Measurements from ENCODE around the gene SLC9C1. TPM values are rescaled to one million over a fixed set of nuclear protein-coding genes. Genes with fewer than 3 reads are reported as not detected.

Gene SLC9C1
- total and polyA plus RNA-seq, 7 donors = 0.01 to 0.32 (median 0.17) TPM; not detected in 2

GRCh38 chr3:112117415-112117814 lies 176.6 kb downstream of the SLC9C1 start:
- WGBS, 3 donors = 82 to 93% (median 87%) methylated on average over 1 of the region's 1 CpG
- no peak for DNase-seq
- no peaks in the 10 kb centered on the region for H3K36me3 ChIP-seq (ENCODE audit: insufficient read depth in 1 of 2, low read depth in 1 of 2)
- no peaks in the 10 kb centered on the region for H3K4me1 ChIP-seq
- no peak for ATAC-seq
- H3K27me3 ChIP-seq (ENCODE audit: insufficient read depth in 3 of 3, low read length in 2 of 3) = no peaks in the 10 kb centered on the region
- no peak for TF ChIP-seq CTCF (IDR thresholded peaks at IDR 0.05)
- H3K9me3 ChIP-seq = no peaks in the 10 kb centered on the region
- H3K4me3 ChIP-seq = no peak overlapping the region
- intact Hi-C loops (cut with DNase I) = loop anchor here in 1 of 2 donors (10.0 kb wide), 1 partner anchor 417 kb away; no protein-coding TSS in a partner anchor
- H3K27ac ChIP-seq = no peak overlapping the region

GRCh38 chr3:112116748-112117186 lies 177.2 kb downstream of the SLC9C1 start:
- H3K27me3 ChIP-seq (ENCODE audit: insufficient read depth in 3 of 3, low read length in 2 of 3) = no peaks in the 10 kb centered on the region
- no peaks in the 10 kb centered on the region for H3K9me3 ChIP-seq
- H3K4me1 ChIP-seq = no peaks in the 10 kb centered on the region
- no peak for DNase-seq
- no peak overlapping the region for H3K27ac ChIP-seq
- no peak for TF ChIP-seq CTCF (IDR thresholded peaks at IDR 0.05)
- no peaks in the 10 kb centered on the region for H3K36me3 ChIP-seq (ENCODE audit: insufficient read depth in 1 of 2, low read depth in 1 of 2)
- intact Hi-C loops (cut with DNase I) = loop anchor here in 1 of 2 donors (10.0 kb wide), 1 partner anchor 418 kb away; no protein-coding TSS in a partner anchor
- H3K4me3 ChIP-seq = peak overlapping the region; percentile 28
- ATAC-seq = no peak
- WGBS, 3 donors = 61 to 62% (median 61%) methylated on average over 13 of the region's 13 CpGs

- TF ChIP-seq CTCF (IDR thresholded peaks at IDR 0.05) = no peak
- 72 to 78% (median 75%) methylated on average over 6 of the region's 6 CpGs for WGBS, 3 donors
- Histone ChIP-seq H3K36me3 (ENCODE audit: insufficient read depth in 1 of 2, low read depth in 1 of 2) (no peaks in the 10 kb centered on the region), H3K27me3 (ENCODE audit: insufficient read depth in 3 of 3, low read length in 2 of 3) (no peaks in the 10 kb centered on the region), H3K4me3 (no peak overlapping the region), H3K9me3 (no peaks in the 10 kb centered on the region), H3K27ac (no peak overlapping the region), H3K4me1 (no peaks in the 10 kb centered on the region)
- ATAC-seq (no peak), DNase-seq (no peak)
- intact Hi-C loops (cut with DNase I) = loop anchor here in 1 of 2 donors (10.0 kb wide), 1 partner anchor 419 kb away; no protein-coding TSS in a partner anchor
Measured at GRCh38 chr3:112115806-112116383, 178.1 kb downstream of the SLC9C1 start.

- intact Hi-C loops (cut with DNase I) = loop anchor here in 1 of 2 donors (10.0 kb wide), 1 partner anchor 420 kb away; no protein-coding TSS in a partner anchor
- no peak for TF ChIP-seq CTCF (IDR thresholded peaks at IDR 0.05)
- Histone ChIP-seq H3K4me1 (no peaks in the 10 kb centered on the region), H3K36me3 (ENCODE audit: insufficient read depth in 1 of 2, low read depth in 1 of 2) (no peaks in the 10 kb centered on the region), H3K4me3 (no peak overlapping the region), H3K27ac (no peak overlapping the region), H3K9me3 (no peaks in the 10 kb centered on the region), H3K27me3 (ENCODE audit: insufficient read depth in 3 of 3, low read length in 2 of 3) (no peaks in the 10 kb centered on the region)
- no peak for DNase-seq
- 73 to 76% (median 74%) methylated on average over 6 of the region's 6 CpGs for WGBS, 3 donors
- no peak for ATAC-seq
Measured at GRCh38 chr3:112115161-112115739, 178.8 kb downstream of the SLC9C1 start.
